Heart left ventricle (tissue), 16 donors: ENCODE data around the gene SLC12A3. TPM values are rescaled to one million over a fixed set of nuclear protein-coding genes. Genes with fewer than 3 reads are reported as not detected.
"Not testable (repeated sequence)": the region's sequence is repeated elsewhere in the genome, so short reads cannot be mapped to it uniquely, and the experiment has no call there.

ENCODE experiments used
- ATAC-seq, 4 donors: fragments of 200-7000 bp; cut with Tn5 transposase; one replicate each; pipeline ENCODE4 v1.9.1; 2020 to 2022; ENCODE audit warnings: moderate library complexity in 4 of 4, mild to moderate bottlenecking in 3 of 4, moderate number of reproducible peaks in 1 of 4
- DNase-seq, 5 donors: peaks; one replicate each; pipeline ENCODE4 v3.0.0-alpha.2; 2020
- H3K27ac ChIP-seq, 12 donors: fragments of 200-600 bp; sonication (generic) in 4 of 12; one replicate each; pipeline versions ENCODE4 v1.5.0 to v1.8.0; 2016 to 2022; ENCODE audit warnings: mild to moderate bottlenecking in 2 of 12
- H3K27me3 ChIP-seq, 9 donors: fragments of 200-600 bp; sonication (generic) in 2 of 9; one replicate each; pipeline versions ENCODE4 v1.5.1 to v1.8.0; 2016 to 2022; ENCODE audit warnings: mild to moderate bottlenecking in 3 of 9
- H3K36me3 ChIP-seq, 9 donors: fragments of 200-600 bp; sonication (generic) in 2 of 9; one replicate each; pipeline versions ENCODE4 v1.5.0 to v1.8.0; 2018 to 2022; ENCODE audit warnings: mild to moderate bottlenecking in 2 of 9
- H3K4me1 ChIP-seq, 12 donors: fragments of 200-600 bp; sonication (generic) in 4 of 12; one replicate each; pipeline versions ENCODE4 v1.5.0 to v1.8.0; 2016 to 2022; ENCODE audit warnings: mild to moderate bottlenecking in 3 of 12
- H3K4me3 ChIP-seq, 12 donors: fragments of 200-600 bp; sonication (generic) in 4 of 12; one replicate each; pipeline versions ENCODE4 v1.5.0 to v1.8.0; 2017 to 2022; ENCODE audit warnings: mild to moderate bottlenecking in 9 of 12, moderate library complexity in 4 of 12
- H3K9me3 ChIP-seq, 12 donors: fragments of 200-600 bp; sonication (generic) in 4 of 12; one replicate each; pipeline versions ENCODE4 v1.5.0 to v1.8.0; 2016 to 2022; ENCODE audit warnings: mild to moderate bottlenecking in 1 of 12
- POLR2A ChIP-seq, 2 donors: fragments of 450-650 bp; IDR thresholded peaks; one replicate each; pipeline ENCODE4 v1.6.1; 2017; ENCODE audit warnings: antibody characterized with exemption in 2 of 2, mild to moderate bottlenecking in 2 of 2, moderate library complexity in 2 of 2
- WGBS, 4 donors: extraction: QIAGEN DNeasy Blood & Tissue Kit in 2 of 4; methylation state at CpG; one replicate each; pipeline versions ENCODE4 v1.1.5 to v1.1.7; 2013 to 2018; 5-methylcytosine and 5-hydroxymethylcytosine counted together
- intact Hi-C, 10 donors: fragments of 100-400 bp; cut with DNase I; formaldehyde crosslinking; loops; one replicate each; pipeline versions ENCODE4 v1.11.1 to v1.14.2; 2022
- polyA plus RNA-seq, 2 donors: library from polyadenylated mRNA; stranded (reverse); fragments of 200-250 nt; gene quantifications; one replicate each; pipeline ENCODE4 v1.2.3, GENCODE V29; 2013
- total RNA-seq, 9 donors: library from RNA; depleted of rRNA in 2 of 9; stranded (reverse); fragments of >200 nt in 2 of 9; fragmentation: NEBNext Ultra II Directional in 3 of 9; extraction: Animal tissue kit (Norgen Biotek cat#: 25700) in 3 of 9; gene quantifications; one replicate each; pipeline versions ENCODE4 v1.1.0 to v1.2.4, GENCODE V29; 2016 to 2023
- TF ChIP-seq, protein P1 (sequence below), 12 donors: fragments of 200-600 bp; sonication (generic) in 4 of 12; IDR thresholded peaks; one replicate each; pipeline versions ENCODE4 v1.5.0 to v1.8.0; 2018 to 2022; ENCODE audit warnings: antibody characterized with exemption in 12 of 12, mild to moderate bottlenecking in 5 of 12
- donor health status: ischemic (EF 13 %, LVEDD 7.1; RV severe dilation, severe dysfunction).
- donor health status: healthy with polysubstance abuse.
- donor health status: DM: no; HTN: yes; CAD: no.
- donor health status: DM: no; HTN: no; CAD: no.
- donor health status: ischemic (EF 25% LVEDD 6.9; RV normal size, moderate dysfunction).
- donor health status: ischemic (EF 25% LVEDD 5.7; RV mildly dilated, moderate dysfunction).
- donor health status: healthy.
- donor health status: DM: yes; HTN: yes; CAD: no.
- donor health status: ischemic (EF 35%, LVEDD 5.7; RV mildly dilated, moderate dysfunction).
- donor health status: nonischemic (EF 11% LVEDD 7.7; RV severe dilation, severe dysfunction).
- donor health status: DM: yes; HTN: yes; CAD: no.
- donor health status: PGD.
- donor health status: ischemic (EF 29% LVEDD 5.4; RV normal size, mild dysfunction).
- donor health status: nonischemic (EF 23%, LVEDD 6.1; RV moderate dilation, normal function).

Gene SLC12A3
- total and polyA plus RNA-seq, 11 donors, result 0.08 TPM; not detected in 10

DNA sequence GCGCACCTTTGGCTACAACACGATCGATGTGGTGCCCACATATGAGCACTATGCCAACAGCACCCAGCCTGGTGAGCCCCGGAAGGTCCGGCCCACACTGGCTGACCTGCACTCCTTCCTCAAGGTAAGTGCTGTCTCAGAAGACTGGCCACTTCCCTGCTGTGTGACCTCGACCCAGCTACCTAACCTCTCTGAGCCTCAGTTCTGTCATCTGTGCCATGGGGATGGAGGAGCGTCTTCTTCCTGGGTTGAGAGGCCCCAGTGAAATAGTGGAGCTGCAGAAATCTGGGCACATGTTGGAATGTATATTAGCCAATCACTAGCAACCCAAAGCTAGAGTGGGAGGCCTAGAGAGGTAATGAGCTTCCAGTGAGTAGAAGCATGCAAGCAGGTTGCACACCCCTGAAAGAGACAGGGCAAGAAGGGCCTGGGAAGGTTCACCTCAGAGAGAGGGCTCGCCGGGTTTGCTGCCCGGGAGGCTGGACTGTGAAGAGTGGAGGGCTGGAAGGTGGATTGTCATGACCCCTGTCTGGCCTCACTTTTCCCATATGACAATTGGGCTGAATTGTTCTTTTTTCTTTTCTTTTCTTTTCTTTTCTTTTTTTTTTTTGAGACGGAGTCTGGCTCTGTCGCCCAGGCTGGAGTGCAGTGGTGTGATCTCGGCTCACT lies 521 bp downstream of the SLC12A3 start:
- Histone ChIP-seq H3K27ac (no peak overlapping the region), H3K4me3 (no peak overlapping the region), H3K27me3 (no peaks in the 10 kb centered on the region), H3K9me3 (no peaks in the 10 kb centered on the region), H3K36me3 (no peaks in the 10 kb centered on the region), H3K4me1 (peaks cover 0 to 16% (median 5%) of the 10 kb centered on the region in 12 donors)
- no peak for DNase-seq
- intact Hi-C loops, result loop anchor here (2.0 to 10.0 kb wide), 12 partner anchors 47 to 309 kb away; partner anchors contain the start of gene HERPUD1 (in 8 of the 10)
- 92 to 96% (median 95%) methylated on average over 8 to 13 of the region's 13 CpGs for WGBS, 4 donors
- no peak for ATAC-seq
- no peak for TF ChIP-seq POLR2A (IDR thresholded peaks at IDR 0.05)
- TF ChIP-seq, protein P1, sequence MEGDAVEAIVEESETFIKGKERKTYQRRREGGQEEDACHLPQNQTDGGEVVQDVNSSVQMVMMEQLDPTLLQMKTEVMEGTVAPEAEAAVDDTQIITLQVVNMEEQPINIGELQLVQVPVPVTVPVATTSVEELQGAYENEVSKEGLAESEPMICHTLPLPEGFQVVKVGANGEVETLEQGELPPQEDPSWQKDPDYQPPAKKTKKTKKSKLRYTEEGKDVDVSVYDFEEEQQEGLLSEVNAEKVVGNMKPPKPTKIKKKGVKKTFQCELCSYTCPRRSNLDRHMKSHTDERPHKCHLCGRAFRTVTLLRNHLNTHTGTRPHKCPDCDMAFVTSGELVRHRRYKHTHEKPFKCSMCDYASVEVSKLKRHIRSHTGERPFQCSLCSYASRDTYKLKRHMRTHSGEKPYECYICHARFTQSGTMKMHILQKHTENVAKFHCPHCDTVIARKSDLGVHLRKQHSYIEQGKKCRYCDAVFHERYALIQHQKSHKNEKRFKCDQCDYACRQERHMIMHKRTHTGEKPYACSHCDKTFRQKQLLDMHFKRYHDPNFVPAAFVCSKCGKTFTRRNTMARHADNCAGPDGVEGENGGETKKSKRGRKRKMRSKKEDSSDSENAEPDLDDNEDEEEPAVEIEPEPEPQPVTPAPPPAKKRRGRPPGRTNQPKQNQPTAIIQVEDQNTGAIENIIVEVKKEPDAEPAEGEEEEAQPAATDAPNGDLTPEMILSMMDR (IDR thresholded peaks at IDR 0.05), result no peak

DNA sequence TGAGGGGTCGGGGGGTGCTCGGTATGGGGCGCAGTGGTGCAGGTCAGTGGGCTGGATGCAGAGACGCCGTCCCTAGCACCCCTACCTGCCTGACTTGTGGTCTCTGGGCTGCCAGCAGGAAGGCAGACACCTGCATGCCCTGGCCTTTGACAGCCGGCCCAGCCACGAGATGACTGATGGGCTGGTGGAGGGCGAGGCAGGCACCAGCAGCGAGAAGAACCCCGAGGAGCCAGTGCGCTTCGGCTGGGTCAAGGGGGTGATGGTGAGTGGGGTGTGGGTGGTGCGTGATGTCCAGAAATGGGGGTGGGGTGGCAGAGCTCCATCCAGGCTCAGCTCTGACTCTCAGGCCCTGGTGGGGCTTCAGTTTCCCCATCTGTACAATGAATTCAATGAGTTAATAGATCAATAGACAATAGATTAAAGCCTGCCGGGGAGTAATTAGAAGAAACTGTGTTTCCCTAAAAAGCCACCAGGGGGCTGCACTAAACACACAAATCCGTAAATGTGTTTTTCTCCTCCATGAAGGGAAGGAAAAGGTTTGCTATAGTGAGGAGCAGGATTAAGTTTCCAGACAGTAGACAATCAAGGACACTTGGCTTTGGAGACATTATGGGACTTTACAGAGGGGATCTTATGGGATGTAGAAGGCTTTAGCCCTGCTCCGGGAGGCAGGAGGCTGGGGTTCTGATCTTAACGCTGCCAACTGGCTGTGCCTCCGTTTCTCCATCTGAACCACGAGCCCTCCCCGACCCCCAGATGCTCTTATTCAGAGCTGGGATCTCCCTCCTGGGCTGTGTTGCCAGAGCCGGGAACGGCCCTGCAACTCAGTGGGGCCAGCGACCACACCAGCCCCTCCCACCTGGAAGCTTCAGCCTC lies 2.2 kb downstream of the SLC12A3 start:
- intact Hi-C loops, result loop anchor here (1.0 to 10.0 kb wide), 14 partner anchors 45 to 308 kb away; partner anchors contain the start of gene HERPUD1 (in 8 of the 10)
- no peak for TF ChIP-seq POLR2A (IDR thresholded peaks at IDR 0.05)
- TF ChIP-seq, protein P1 (IDR thresholded peaks at IDR 0.05), result peak; percentile 72 to 87 (median 80)
- DNase-seq (no peak), ATAC-seq (peak in 2 of 4 donors; percentile 9 to 19)
- H3K27me3 ChIP-seq, result no peaks in the 10 kb centered on the region
- 47 to 55% (median 54%) methylated on average over 19 to 23 of the region's 23 CpGs for WGBS, 4 donors
- H3K36me3 ChIP-seq, result no peaks in the 10 kb centered on the region
- H3K4me1 ChIP-seq, result peaks cover 0 to 23% (median 5%) of the 10 kb centered on the region in 12 donors
- H3K27ac ChIP-seq, result no peak overlapping the region
- H3K9me3 ChIP-seq, result no peaks in the 10 kb centered on the region
- H3K4me3 ChIP-seq, result no peak overlapping the region

DNA sequence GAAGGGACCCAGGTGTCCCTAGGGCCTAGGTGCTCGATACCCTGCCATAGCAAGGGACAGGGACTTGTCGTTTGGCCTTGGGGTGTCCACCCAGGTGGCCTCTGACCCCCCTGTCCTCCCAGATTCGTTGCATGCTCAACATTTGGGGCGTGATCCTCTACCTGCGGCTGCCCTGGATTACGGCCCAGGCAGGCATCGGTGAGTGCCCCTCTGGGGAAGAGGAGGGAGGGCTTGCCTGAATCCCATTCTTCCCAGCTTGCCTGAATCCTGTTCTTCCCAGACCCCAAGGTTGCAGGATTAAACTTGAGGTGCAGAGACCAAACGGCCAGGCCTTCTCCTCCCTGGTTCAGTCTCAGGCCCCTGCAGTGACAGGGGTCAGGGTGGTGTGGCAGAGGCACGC lies 3.2 kb downstream of the SLC12A3 start:
- DNase-seq, result no peak
- no peak for TF ChIP-seq POLR2A (IDR thresholded peaks at IDR 0.05)
- TF ChIP-seq, protein P1 (IDR thresholded peaks at IDR 0.05), result no peak
- H3K4me3 ChIP-seq, result no peak overlapping the region
- no peaks in the 10 kb centered on the region for H3K27me3 ChIP-seq
- no peak for ATAC-seq
- no peak overlapping the region for H3K27ac ChIP-seq
- WGBS, 4 donors, result 81 to 94% (median 92%) methylated on average over 6 to 9 of the region's 9 CpGs
- no peaks in the 10 kb centered on the region for H3K36me3 ChIP-seq
- H3K9me3 ChIP-seq, result no peaks in the 10 kb centered on the region
- H3K4me1 ChIP-seq, result peaks cover 0 to 23% (median 5%) of the 10 kb centered on the region in 12 donors
- intact Hi-C loops, result loop anchor here (5.0 to 10.0 kb wide), 9 partner anchors 44 to 307 kb away; partner anchors contain the start of gene HERPUD1 (in 8 of the 10)

DNA sequence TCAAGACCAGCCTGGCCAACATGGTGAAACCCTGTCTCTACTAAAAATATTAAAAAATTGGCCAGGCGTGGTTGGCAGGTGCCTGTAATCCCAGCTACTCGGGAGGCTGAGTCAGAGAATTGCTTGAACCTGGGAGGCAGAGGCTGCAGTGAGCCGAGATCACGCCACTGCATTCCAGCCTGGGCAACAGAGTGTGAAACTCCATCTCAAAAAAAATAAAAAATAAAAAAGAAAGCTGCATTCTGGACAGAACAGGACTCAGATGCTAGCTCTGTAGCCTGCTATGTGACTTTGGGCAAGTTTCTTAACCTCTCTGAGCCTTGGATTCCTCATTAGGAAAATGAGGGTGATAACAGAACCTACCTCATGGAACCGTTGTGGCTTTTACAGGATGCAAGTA lies 3.8 kb downstream of the SLC12A3 start:
- not testable (repeated sequence) for DNase-seq, H3K27ac ChIP-seq, H3K9me3 ChIP-seq, H3K4me3 ChIP-seq, H3K27me3 ChIP-seq, ATAC-seq, H3K36me3 ChIP-seq
- 88 to 91% (median 89%) methylated on average over 5 of the region's 5 CpGs for WGBS, 4 donors
- intact Hi-C loops, result loop anchor here (5.0 to 10.0 kb wide), 9 partner anchors 44 to 306 kb away; partner anchors contain the start of gene HERPUD1 (in 8 of the 10)
- H3K4me1 ChIP-seq, result peaks cover 0 to 22% (median 5%) of the 10 kb centered on the region in 12 donors
